HepG2 (cell line): ENCODE data around the gene ABHD1. TPM values are rescaled to one million over a fixed set of nuclear protein-coding genes. Genes with fewer than 3 reads are reported as not detected.

ENCODE experiments used
- BHLHE40 ChIP-seq: IDR thresholded peaks from 2 replicates; pipeline ENCODE4 v1.6.1; 2011; ENCODE audit warnings: low read length, improper control_type of control experiment
- CBFB ChIP-seq: sonication (generic); formaldehyde crosslinking; IDR thresholded peaks from 2 replicates; pipeline ENCODE4 v1.4.0; 2020; ENCODE audit warnings: missing genetic modification reagents
- HES4 ChIP-seq: sonication (generic); formaldehyde crosslinking; IDR thresholded peaks from 2 replicates; pipeline ENCODE4 v1.9.0; 2021; ENCODE audit warnings: mild to moderate bottlenecking, missing genetic modification reagents, borderline replicate concordance
- KDM1A ChIP-seq: IDR thresholded peaks from 2 replicates; pipeline ENCODE4 v1.6.1; 2016; ENCODE audit warnings: missing compliant biosample characterization
- KLF13 ChIP-seq: sonication (generic); formaldehyde crosslinking; IDR thresholded peaks from 2 replicates; pipeline ENCODE4 v1.4.0; 2020; ENCODE audit warnings: mild to moderate bottlenecking, missing genetic modification reagents
- MEF2D ChIP-seq: sonication (generic); formaldehyde crosslinking; IDR thresholded peaks from 2 replicates; pipeline ENCODE4 v1.5.1; 2020; ENCODE audit warnings: mild to moderate bottlenecking, missing genetic modification reagents
- PAWR ChIP-seq: sonication (generic); formaldehyde crosslinking; IDR thresholded peaks from 2 replicates; pipeline ENCODE4 v1.4.0; 2020; ENCODE audit warnings: missing genetic modification reagents, mild to moderate bottlenecking, borderline replicate concordance
- POGZ ChIP-seq: sonication (generic); formaldehyde crosslinking; IDR thresholded peaks from 2 replicates; pipeline ENCODE4 v1.4.0; 2020; ENCODE audit warnings: mild to moderate bottlenecking, missing genetic modification reagents
- TBX2 ChIP-seq: sonication (generic); formaldehyde crosslinking; IDR thresholded peaks from 2 replicates; pipeline ENCODE4 v1.5.0; 2020; ENCODE audit warnings: missing genetic modification reagents, mild to moderate bottlenecking, borderline replicate concordance
- ZNF230 ChIP-seq: sonication (generic); formaldehyde crosslinking; IDR thresholded peaks from 2 replicates; pipeline ENCODE4 v1.4.0; 2020; ENCODE audit warnings: mild to moderate bottlenecking, missing genetic modification reagents
- ZNF343 ChIP-seq: sonication (generic); formaldehyde crosslinking; IDR thresholded peaks from 2 replicates; pipeline ENCODE4 v1.4.0; 2020; ENCODE audit warnings: mild to moderate bottlenecking, missing genetic modification reagents
- ZNF431 ChIP-seq: sonication (generic); formaldehyde crosslinking; IDR thresholded peaks from 2 replicates; pipeline ENCODE4 v1.9.0; 2022; ENCODE audit warnings: missing genetic modification reagents, low read depth, mild to moderate bottlenecking, borderline replicate concordance
- polyA plus RNA-seq, 8 experiments: library from polyadenylated mRNA; depleted of rRNA in 3 of 8; stranded (reverse) in 7 of 8; unstranded in 1 of 8; fragments of >200 nt; fragmentation: Illumina TruSeq in 4 of 8; extraction: Trizol in 4 of 8; gene quantifications; 2 replicates each; pipeline versions ENCODE4 v1.2.1 to v1.2.3, GENCODE V29; 2011 to 2016; ENCODE audit warnings: low read depth in 4 of 8, missing spikeins in 1 of 8, mixed read lengths in 1 of 8; ENCODE audit not compliant: insufficient read depth in 1 of 8
- total RNA-seq, 5 experiments: library from RNA; depleted of rRNA; stranded (reverse); fragments of >200 nt; fragmentation: Illumina TruSeq; extraction: Trizol; gene quantifications; 2 replicates each; pipeline ENCODE4 v1.2.3, GENCODE V29; 2016; ENCODE audit warnings: low read depth in 1 of 5
- TF ChIP-seq, protein P1 (sequence below): sonication (generic); formaldehyde crosslinking; conservative IDR thresholded peaks from 2 replicates; pipeline ENCODE4 v1.4.0; 2020; ENCODE audit warnings: missing genetic modification reagents
- TF ChIP-seq, protein P2 (sequence below): sonication (generic); formaldehyde crosslinking; IDR thresholded peaks from 2 replicates; pipeline ENCODE4 v1.8.1; 2023; ENCODE audit warnings: mild to moderate bottlenecking, moderate library complexity, missing genetic modification reagents
- TF ChIP-seq, protein P3 (sequence below): sonication (generic); formaldehyde crosslinking; IDR thresholded peaks from 2 replicates; pipeline ENCODE4 v1.4.0; 2020; ENCODE audit warnings: missing genetic modification reagents, borderline replicate concordance
- TF ChIP-seq, protein P4 (sequence below): sonication (generic); formaldehyde crosslinking; IDR thresholded peaks from 2 replicates; pipeline ENCODE4 v1.4.0; 2020; ENCODE audit warnings: missing genetic modification reagents, borderline replicate concordance
- TF ChIP-seq, protein P5 (sequence below): sonication (generic); formaldehyde crosslinking; IDR thresholded peaks from 2 replicates; pipeline ENCODE4 v1.5.1; 2020; ENCODE audit warnings: missing genetic modification reagents, mild to moderate bottlenecking, borderline replicate concordance

The ABHD1 gene
- total and polyA plus RNA-seq, 2 of the 13 experiments (the other 11 are each of a cell fraction or from before 2014, with no cell fraction given): 0.04 to 0.81 TPM

DNA sequence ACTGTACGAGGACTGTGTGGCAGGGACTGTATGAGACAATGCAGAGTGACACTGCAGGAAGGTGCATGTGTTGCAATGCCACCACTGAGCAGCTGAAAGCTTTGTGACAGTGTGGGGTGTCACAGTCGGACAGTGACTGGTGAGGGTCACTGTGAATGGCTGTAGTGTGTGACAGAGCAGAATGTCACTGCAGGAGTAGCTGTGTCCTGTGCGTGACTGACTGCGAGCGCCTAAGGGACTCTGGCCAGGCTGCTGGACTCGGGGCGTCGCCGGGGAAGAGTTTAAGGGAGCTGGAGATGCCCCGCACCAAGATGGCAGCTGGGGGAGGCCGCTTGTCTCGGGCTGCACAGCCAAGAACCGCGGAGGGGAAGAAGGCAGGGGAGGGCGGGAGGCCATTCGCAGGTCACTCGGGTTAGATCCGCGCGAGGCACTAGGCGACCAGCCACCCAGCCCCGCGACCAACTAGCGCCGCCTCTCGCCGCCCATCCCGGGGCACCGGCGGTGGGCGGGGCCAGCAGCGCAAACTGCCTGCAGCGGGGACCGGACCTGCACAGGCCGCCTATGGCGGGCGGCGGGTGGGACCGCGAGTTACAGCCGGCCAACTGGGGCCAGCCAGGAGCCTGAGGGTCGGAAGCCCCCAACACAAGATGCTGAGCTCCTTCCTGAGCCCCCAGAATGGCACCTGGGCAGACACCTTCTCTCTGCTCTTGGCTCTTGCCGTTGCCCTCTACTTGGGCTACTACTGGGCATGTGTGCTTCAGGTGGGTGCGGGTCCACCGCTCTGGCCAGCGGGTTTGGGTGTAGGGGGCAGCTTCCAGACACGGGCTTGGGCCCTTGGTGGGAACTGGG is at the start of gene ABHD1 (continued):
- TF ChIP-seq BHLHE40: no peak
- TF ChIP-seq, protein P1, sequence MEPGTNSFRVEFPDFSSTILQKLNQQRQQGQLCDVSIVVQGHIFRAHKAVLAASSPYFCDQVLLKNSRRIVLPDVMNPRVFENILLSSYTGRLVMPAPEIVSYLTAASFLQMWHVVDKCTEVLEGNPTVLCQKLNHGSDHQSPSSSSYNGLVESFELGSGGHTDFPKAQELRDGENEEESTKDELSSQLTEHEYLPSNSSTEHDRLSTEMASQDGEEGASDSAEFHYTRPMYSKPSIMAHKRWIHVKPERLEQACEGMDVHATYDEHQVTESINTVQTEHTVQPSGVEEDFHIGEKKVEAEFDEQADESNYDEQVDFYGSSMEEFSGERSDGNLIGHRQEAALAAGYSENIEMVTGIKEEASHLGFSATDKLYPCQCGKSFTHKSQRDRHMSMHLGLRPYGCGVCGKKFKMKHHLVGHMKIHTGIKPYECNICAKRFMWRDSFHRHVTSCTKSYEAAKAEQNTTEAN (CRISPR knock-in tag): peak; percentile 49; the same call in 1 of the 2 replicates
- TF ChIP-seq, protein P2, sequence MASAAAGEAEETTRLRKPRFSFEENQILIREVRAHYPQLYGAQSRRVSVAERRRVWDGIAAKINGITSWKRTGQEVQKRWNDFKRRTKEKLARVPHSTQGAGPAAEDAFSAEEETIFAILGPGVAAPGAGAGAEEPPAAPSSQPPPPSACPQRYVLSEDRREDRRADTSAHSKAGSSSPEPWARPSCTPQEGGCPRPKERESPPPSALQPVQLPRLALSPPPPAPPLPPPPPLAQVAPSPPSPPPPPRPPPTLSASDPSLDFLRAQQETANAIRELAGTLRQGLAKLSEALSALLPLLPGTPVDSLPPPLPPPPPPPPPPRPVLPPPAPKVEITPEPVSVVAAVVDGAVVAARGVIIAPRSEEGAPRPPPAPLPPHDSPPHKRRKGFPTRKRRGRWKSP (CRISPR knock-in tag): peak; percentile 92; the same call in 1 of the 2 replicates
- 0 out of 2 replicates have a peak, but pooled peaks have one; percentile 68 for TF ChIP-seq PAWR (CRISPR knock-in tag)
- TF ChIP-seq HES4 (CRISPR knock-in tag): peak; percentile 78
- peak; percentile 85 for TF ChIP-seq ZNF230 (CRISPR knock-in tag)
- 0 out of 2 replicates have a peak, but pooled peaks have one; percentile 14 for TF ChIP-seq KLF13
- TF ChIP-seq, protein P3, sequence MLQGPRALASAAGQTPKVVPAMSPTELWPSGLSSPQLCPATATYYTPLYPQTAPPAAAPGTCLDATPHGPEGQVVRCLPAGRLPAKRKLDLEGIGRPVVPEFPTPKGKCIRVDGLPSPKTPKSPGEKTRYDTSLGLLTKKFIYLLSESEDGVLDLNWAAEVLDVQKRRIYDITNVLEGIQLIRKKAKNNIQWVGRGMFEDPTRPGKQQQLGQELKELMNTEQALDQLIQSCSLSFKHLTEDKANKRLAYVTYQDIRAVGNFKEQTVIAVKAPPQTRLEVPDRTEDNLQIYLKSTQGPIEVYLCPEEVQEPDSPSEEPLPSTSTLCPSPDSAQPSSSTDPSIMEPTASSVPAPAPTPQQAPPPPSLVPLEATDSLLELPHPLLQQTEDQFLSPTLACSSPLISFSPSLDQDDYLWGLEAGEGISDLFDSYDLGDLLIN (CRISPR knock-in tag): peak; percentile 59; the same call in 1 of the 2 replicates
- no peak for TF ChIP-seq ZNF431 (CRISPR knock-in tag)
- no peak for TF ChIP-seq MEF2D (CRISPR knock-in tag)
- TF ChIP-seq, protein P4, sequence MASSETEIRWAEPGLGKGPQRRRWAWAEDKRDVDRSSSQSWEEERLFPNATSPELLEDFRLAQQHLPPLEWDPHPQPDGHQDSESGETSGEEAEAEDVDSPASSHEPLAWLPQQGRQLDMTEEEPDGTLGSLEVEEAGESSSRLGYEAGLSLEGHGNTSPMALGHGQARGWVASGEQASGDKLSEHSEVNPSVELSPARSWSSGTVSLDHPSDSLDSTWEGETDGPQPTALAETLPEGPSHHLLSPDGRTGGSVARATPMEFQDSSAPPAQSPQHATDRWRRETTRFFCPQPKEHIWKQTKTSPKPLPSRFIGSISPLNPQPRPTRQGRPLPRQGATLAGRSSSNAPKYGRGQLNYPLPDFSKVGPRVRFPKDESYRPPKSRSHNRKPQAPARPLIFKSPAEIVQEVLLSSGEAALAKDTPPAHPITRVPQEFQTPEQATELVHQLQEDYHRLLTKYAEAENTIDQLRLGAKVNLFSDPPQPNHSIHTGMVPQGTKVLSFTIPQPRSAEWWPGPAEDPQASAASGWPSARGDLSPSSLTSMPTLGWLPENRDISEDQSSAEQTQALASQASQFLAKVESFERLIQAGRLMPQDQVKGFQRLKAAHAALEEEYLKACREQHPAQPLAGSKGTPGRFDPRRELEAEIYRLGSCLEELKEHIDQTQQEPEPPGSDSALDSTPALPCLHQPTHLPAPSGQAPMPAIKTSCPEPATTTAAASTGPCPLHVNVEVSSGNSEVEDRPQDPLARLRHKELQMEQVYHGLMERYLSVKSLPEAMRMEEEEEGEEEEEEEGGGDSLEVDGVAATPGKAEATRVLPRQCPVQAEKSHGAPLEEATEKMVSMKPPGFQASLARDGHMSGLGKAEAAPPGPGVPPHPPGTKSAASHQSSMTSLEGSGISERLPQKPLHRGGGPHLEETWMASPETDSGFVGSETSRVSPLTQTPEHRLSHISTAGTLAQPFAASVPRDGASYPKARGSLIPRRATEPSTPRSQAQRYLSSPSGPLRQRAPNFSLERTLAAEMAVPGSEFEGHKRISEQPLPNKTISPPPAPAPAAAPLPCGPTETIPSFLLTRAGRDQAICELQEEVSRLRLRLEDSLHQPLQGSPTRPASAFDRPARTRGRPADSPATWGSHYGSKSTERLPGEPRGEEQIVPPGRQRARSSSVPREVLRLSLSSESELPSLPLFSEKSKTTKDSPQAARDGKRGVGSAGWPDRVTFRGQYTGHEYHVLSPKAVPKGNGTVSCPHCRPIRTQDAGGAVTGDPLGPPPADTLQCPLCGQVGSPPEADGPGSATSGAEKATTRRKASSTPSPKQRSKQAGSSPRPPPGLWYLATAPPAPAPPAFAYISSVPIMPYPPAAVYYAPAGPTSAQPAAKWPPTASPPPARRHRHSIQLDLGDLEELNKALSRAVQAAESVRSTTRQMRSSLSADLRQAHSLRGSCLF (CRISPR knock-in tag): no peak
- TF ChIP-seq CBFB (CRISPR knock-in tag): 0 out of 2 replicates have a peak, but pooled peaks have one; percentile 19
- TF ChIP-seq TBX2 (CRISPR knock-in tag): peak; percentile 75
- TF ChIP-seq POGZ (CRISPR knock-in tag): peak; percentile 62; the same call in 1 of the 2 replicates
- TF ChIP-seq ZNF343 (CRISPR knock-in tag): peak; percentile 35; the same call in 1 of the 2 replicates
- TF ChIP-seq, protein P5, sequence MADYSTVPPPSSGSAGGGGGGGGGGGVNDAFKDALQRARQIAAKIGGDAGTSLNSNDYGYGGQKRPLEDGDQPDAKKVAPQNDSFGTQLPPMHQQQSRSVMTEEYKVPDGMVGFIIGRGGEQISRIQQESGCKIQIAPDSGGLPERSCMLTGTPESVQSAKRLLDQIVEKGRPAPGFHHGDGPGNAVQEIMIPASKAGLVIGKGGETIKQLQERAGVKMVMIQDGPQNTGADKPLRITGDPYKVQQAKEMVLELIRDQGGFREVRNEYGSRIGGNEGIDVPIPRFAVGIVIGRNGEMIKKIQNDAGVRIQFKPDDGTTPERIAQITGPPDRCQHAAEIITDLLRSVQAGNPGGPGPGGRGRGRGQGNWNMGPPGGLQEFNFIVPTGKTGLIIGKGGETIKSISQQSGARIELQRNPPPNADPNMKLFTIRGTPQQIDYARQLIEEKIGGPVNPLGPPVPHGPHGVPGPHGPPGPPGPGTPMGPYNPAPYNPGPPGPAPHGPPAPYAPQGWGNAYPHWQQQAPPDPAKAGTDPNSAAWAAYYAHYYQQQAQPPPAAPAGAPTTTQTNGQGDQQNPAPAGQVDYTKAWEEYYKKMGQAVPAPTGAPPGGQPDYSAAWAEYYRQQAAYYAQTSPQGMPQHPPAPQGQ (CRISPR knock-in tag): 0 out of 2 replicates have a peak, but pooled peaks have one; percentile 74
- no peak for TF ChIP-seq KDM1A (CRISPR knock-in tag)
